B cell (primary cell): ENCODE results near the gene ARHGAP12. TPM values are rescaled to one million over a fixed set of nuclear protein-coding genes. Genes with fewer than 3 reads are reported as not detected.

ENCODE experiments used
- ATAC-seq: fragments of 200-7000 bp; cut with Tn5 transposase; one replicate; pipeline ENCODE4 v1.10.0; 2021; ENCODE audit warnings: low read depth, mild to moderate bottlenecking, moderate number of reproducible peaks, moderate library complexity
- CTCF ChIA-PET: fragments of 350-600 bp; sonication (Branson Sonifier 250); formaldehyde crosslinking; loops from one replicate; lab custom pipeline; 2021; ENCODE audit warnings: antibody characterized with exemption, inconsistent platforms; lab: Charles Lee
- POLR2A ChIA-PET: fragments of 350-600 bp; sonication (Branson Sonifier 250); formaldehyde crosslinking; loops from one replicate; lab custom pipeline; 2021; ENCODE audit warnings: antibody characterized with exemption; lab: Charles Lee
- DNase-seq: peaks from one replicate; pipeline ENCODE4 v3.0.0; 2013
- H2AFZ ChIP-seq: 2 replicates; pipeline ENCODE4 v1.6.1; 2012; ENCODE audit warnings: mild to moderate bottlenecking, low read depth, low read length; ENCODE audit not compliant: insufficient read depth, poor library complexity, severe bottlenecking
- H3K27ac ChIP-seq, 2 donors: 1 replicate in 1 of 2; 2 replicates in 1 of 2; pipeline ENCODE4 v1.5.1; 2012 to 2013; ENCODE audit warnings: low read length in 2 of 2, mild to moderate bottlenecking in 2 of 2, moderate library complexity in 1 of 2
- H3K27me3 ChIP-seq, 4 experiments: fragments of 200-600 bp in 1 of 4; sonication (generic) in 1 of 4; replicated peaks in 1 of 4; 1 replicate in 2 of 4; 2 replicates in 2 of 4; pipeline versions ENCODE4 v1.6.1 to v1.7.0; 2013 to 2016; ENCODE audit warnings: low read length in 3 of 4, mild to moderate bottlenecking in 2 of 4, mixed read lengths in 1 of 4, moderate library complexity in 1 of 4; ENCODE audit not compliant: insufficient read depth in 4 of 4, control insufficient read depth in 3 of 4; ENCODE audit errors: control extremely low read depth in 1 of 4
- H3K36me3 ChIP-seq, 2 experiments: replicated peaks in 1 of 2; 1 replicate in 1 of 2; 2 replicates in 1 of 2; pipeline versions ENCODE4 v1.6.1 to v1.7.1; 2013; ENCODE audit warnings: low read length in 1 of 2; ENCODE audit not compliant: insufficient read depth in 2 of 2, control insufficient read depth in 1 of 2; ENCODE audit errors: control extremely low read depth in 1 of 2, extremely low read depth in 1 of 2
- H3K4me1 ChIP-seq, 2 donors: fragments of 200-600 bp in 1 of 2; sonication (generic) in 1 of 2; 1 replicate in 1 of 2; 2 replicates in 1 of 2; pipeline versions ENCODE4 v1.5.1 to v1.6.1; 2013 to 2017; ENCODE audit warnings: low read length in 2 of 2; ENCODE audit not compliant: control insufficient read depth in 2 of 2, insufficient read depth in 2 of 2
- H3K4me2 ChIP-seq: replicated peaks from 2 replicates; pipeline ENCODE3; 2012; ENCODE audit warnings: mild to moderate bottlenecking, low read depth, low read length; ENCODE audit not compliant: poor library complexity, severe bottlenecking
- H3K4me3 ChIP-seq, 5 experiments: fragments of 200-600 bp in 1 of 5; sonication (generic) in 1 of 5; 1 replicate in 3 of 5; 2 replicates in 2 of 5; pipeline versions ENCODE4 v1.5.1 to v1.7.0; 2011 to 2016; ENCODE audit warnings: low read length in 4 of 5, mild to moderate bottlenecking in 4 of 5, low read depth in 2 of 5, control low read depth in 1 of 5, moderate library complexity in 1 of 5; ENCODE audit not compliant: insufficient read depth in 1 of 5; ENCODE audit errors: control extremely low read depth in 1 of 5, extremely low read depth in 1 of 5
- H3K79me2 ChIP-seq: fragments of 200-600 bp; sonication (generic); one replicate; pipeline ENCODE4 v1.6.0; 2016; ENCODE audit warnings: low read length; ENCODE audit not compliant: control insufficient read depth, insufficient read depth
- H3K9ac ChIP-seq: fragments of 200-600 bp; sonication (generic); 2 replicates; pipeline ENCODE4 v1.6.1; 2017; ENCODE audit warnings: mild to moderate bottlenecking, low read length, moderate library complexity
- H3K9me3 ChIP-seq, 3 donors: one replicate each; pipeline versions ENCODE4 v1.6.1 to v1.7.1; 2013; ENCODE audit warnings: low read length in 2 of 3; ENCODE audit not compliant: control insufficient read depth in 2 of 3, insufficient read depth in 1 of 3; ENCODE audit errors: control extremely low read depth in 1 of 3
- H4K20me1 ChIP-seq: 2 replicates; pipeline ENCODE4 v1.6.0; 2012; ENCODE audit warnings: mild to moderate bottlenecking, low read length; ENCODE audit not compliant: insufficient read depth, control insufficient read depth, poor library complexity, severe bottlenecking
- H3K27ac Mint-ChIP-seq: one replicate; pipeline ENCODE4 v1.8.0; 2021; ENCODE audit warnings: mixed read lengths
- H3K27me3 Mint-ChIP-seq: one replicate; pipeline ENCODE4 v1.8.0; 2021; ENCODE audit warnings: mixed read lengths
- H3K4me1 Mint-ChIP-seq: one replicate; pipeline ENCODE4 v1.8.0; 2021; ENCODE audit warnings: mixed read lengths
- H3K4me3 Mint-ChIP-seq: one replicate; pipeline ENCODE4 v1.8.0; 2021; ENCODE audit warnings: mixed read lengths
- H3K9me3 Mint-ChIP-seq: one replicate; pipeline ENCODE4 v1.8.0; 2022; ENCODE audit warnings: mixed read lengths; ENCODE audit not compliant: insufficient read depth
- CTCF ChIP-seq: fragments of 200-600 bp; IDR thresholded peaks from one replicate; pipeline ENCODE4 v1.8.0; 2022; ENCODE audit warnings: antibody characterized with exemption, mild to moderate bottlenecking
- EZH2 ChIP-seq: IDR thresholded peaks from 2 replicates; pipeline ENCODE4 v1.6.1; 2012; ENCODE audit warnings: borderline replicate concordance, low read depth, mild to moderate bottlenecking, moderate library complexity, low read length; ENCODE audit not compliant: insufficient read depth, poor library complexity, severe bottlenecking
- WGBS: methylation state at CpG from one replicate; pipeline ENCODE4 v1.1.5; 2013; ENCODE audit warnings: missing lambda C conversion rate; ENCODE audit not compliant: insufficient coverage; 5-methylcytosine and 5-hydroxymethylcytosine counted together
- intact Hi-C: fragments of 100-400 bp; cut with micrococcal nuclease; formaldehyde crosslinking; loops from one replicate; pipeline ENCODE4 v1.10.0; 2022
- polyA plus RNA-seq: library from polyadenylated mRNA; depleted of rRNA; stranded (reverse); fragments of >200 nt; gene quantifications from 2 replicates; pipeline ENCODE4 v1.2.3, GENCODE V29; 2012
- total RNA-seq, 2 donors: library from RNA; stranded (reverse); fragments of 120-200 nt in 1 of 2; gene quantifications; 1 replicate in 1 of 2; 2 replicates in 1 of 2; pipeline versions ENCODE4 v1.2.3 to v1.2.4, GENCODE V29; 2013 to 2022

Gene ARHGAP12
- total and polyA plus RNA-seq, 2 donors (not counting 1 experiment from before 2014, with no cell fraction given), result 12.3 to 45.3 TPM

GRCh38 chr10:31888442-31888841 lies 40.2 kb downstream of the ARHGAP12 start:
- no peaks in the 10 kb centered on the region for H3K27me3 Mint-ChIP-seq
- Histone ChIP-seq H3K9ac (no peak overlapping the region), H3K27me3 (no peaks in the 10 kb centered on the region), H3K4me1 (peaks cover 3 to 4% of the 10 kb centered on the region in 2 donors), H4K20me1 (peaks cover 38% of the 10 kb centered on the region), H3K4me2 (no peak overlapping the region), H3K36me3 (no peaks in the 10 kb centered on the region), H3K4me3 (no peak overlapping the region), H3K27ac (no peak overlapping the region), H3K9me3 (no peaks in the 10 kb centered on the region), H3K79me2 (peaks cover 32% of the 10 kb centered on the region), H2AFZ (no peak overlapping the region)
- intact Hi-C loops, result no loop called here
- peaks cover 3% of the 10 kb centered on the region for H3K9me3 Mint-ChIP-seq
- POLR2A ChIA-PET, result no interaction called here
- no peak for ATAC-seq
- peaks cover 37% of the 10 kb centered on the region for H3K4me1 Mint-ChIP-seq
- DNase-seq, result no peak
- CTCF ChIA-PET, result no interaction called here
- no peak overlapping the region for H3K4me3 Mint-ChIP-seq
- no CpG with 5 or more reads among the region's 1 CpG for WGBS
- no peak for TF ChIP-seq CTCF
- no peak for TF ChIP-seq EZH2
- no peak overlapping the region for H3K27ac Mint-ChIP-seq

GRCh38 chr10:31887850-31888249 lies 40.8 kb downstream of the ARHGAP12 start:
- no peak overlapping the region for H3K4me3 ChIP-seq
- intact Hi-C loops, result no loop called here
- no peaks in the 10 kb centered on the region for H3K36me3 ChIP-seq
- TF ChIP-seq EZH2, result no peak
- TF ChIP-seq CTCF, result no peak
- no peak overlapping the region for H2AFZ ChIP-seq
- H3K79me2 ChIP-seq, result peaks cover 34% of the 10 kb centered on the region
- H3K9ac ChIP-seq, result no peak overlapping the region
- peaks cover 38% of the 10 kb centered on the region for H4K20me1 ChIP-seq
- peaks cover 4 to 6% of the 10 kb centered on the region in 2 donors for H3K4me1 ChIP-seq
- no peak overlapping the region for H3K27ac ChIP-seq
- peaks cover 37% of the 10 kb centered on the region for H3K4me1 Mint-ChIP-seq
- H3K9me3 Mint-ChIP-seq, result peaks cover 3% of the 10 kb centered on the region
- ATAC-seq, result no peak
- no peaks in the 10 kb centered on the region for H3K27me3 ChIP-seq
- no peak for DNase-seq
- 100% methylated on average over 1 of the region's 7 CpGs for WGBS
- no peaks in the 10 kb centered on the region for H3K27me3 Mint-ChIP-seq
- ChIA-PET POLR2A (no interaction called here), CTCF (no interaction called here)
- no peak overlapping the region for H3K4me3 Mint-ChIP-seq
- no peak overlapping the region for H3K27ac Mint-ChIP-seq
- no peak overlapping the region for H3K4me2 ChIP-seq
- no peaks in the 10 kb centered on the region for H3K9me3 ChIP-seq
